ENCODE data around the gene PRDM12.

- TF ChIP-seq, protein P1, sequence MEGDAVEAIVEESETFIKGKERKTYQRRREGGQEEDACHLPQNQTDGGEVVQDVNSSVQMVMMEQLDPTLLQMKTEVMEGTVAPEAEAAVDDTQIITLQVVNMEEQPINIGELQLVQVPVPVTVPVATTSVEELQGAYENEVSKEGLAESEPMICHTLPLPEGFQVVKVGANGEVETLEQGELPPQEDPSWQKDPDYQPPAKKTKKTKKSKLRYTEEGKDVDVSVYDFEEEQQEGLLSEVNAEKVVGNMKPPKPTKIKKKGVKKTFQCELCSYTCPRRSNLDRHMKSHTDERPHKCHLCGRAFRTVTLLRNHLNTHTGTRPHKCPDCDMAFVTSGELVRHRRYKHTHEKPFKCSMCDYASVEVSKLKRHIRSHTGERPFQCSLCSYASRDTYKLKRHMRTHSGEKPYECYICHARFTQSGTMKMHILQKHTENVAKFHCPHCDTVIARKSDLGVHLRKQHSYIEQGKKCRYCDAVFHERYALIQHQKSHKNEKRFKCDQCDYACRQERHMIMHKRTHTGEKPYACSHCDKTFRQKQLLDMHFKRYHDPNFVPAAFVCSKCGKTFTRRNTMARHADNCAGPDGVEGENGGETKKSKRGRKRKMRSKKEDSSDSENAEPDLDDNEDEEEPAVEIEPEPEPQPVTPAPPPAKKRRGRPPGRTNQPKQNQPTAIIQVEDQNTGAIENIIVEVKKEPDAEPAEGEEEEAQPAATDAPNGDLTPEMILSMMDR (IDR thresholded peaks at IDR 0.05): no peak
- TF ChIP-seq POLR2A (IDR thresholded peaks at IDR 0.05) (no peak), EP300 (IDR thresholded peaks at IDR 0.05) (no peak)
Measured at GRCh38 chr9:130670644-130671043, 6.2 kb downstream of the PRDM12 start.
